Right lobe of liver (tissue), 6 donors: ENCODE results near the gene RHOT2. TPM values are rescaled to one million over a fixed set of nuclear protein-coding genes. Genes with fewer than 3 reads are reported as not detected.

Experiments
- ATAC-seq, 4 donors: fragments of 200-7000 bp; cut with Tn5 transposase; one replicate each; pipeline ENCODE4 v1.9.1; 2020; ENCODE audit warnings: mild to moderate bottlenecking in 4 of 4, moderate library complexity in 4 of 4
- DNase-seq, 3 donors: peaks; one replicate each; pipeline ENCODE4 v3.0.0-alpha.2; 2020
- H3K27ac ChIP-seq, 3 donors: fragments of 200-600 bp; one replicate each; pipeline ENCODE4 v1.8.0; 2022
- H3K27me3 ChIP-seq, 2 donors: fragments of 200-600 bp; one replicate each; pipeline ENCODE4 v1.8.0; 2022
- H3K36me3 ChIP-seq, 4 donors: fragments of 200-600 bp; sonication (generic) in 1 of 4; one replicate each; pipeline versions ENCODE4 v1.5.1 to v1.8.0; 2017 to 2022; ENCODE audit warnings: control low read depth in 1 of 4
- H3K4me1 ChIP-seq, 4 donors: fragments of 200-600 bp; sonication (generic) in 1 of 4; one replicate each; pipeline versions ENCODE4 v1.5.1 to v1.8.0; 2017 to 2022; ENCODE audit warnings: control low read depth in 1 of 4
- H3K4me3 ChIP-seq, 3 donors: fragments of 200-600 bp; one replicate each; pipeline ENCODE4 v1.8.0; 2022
- H3K9me3 ChIP-seq, 4 donors: fragments of 200-600 bp; sonication (generic) in 1 of 4; one replicate each; pipeline versions ENCODE4 v1.5.1 to v1.8.0; 2017 to 2022; ENCODE audit warnings: control low read depth in 1 of 4
- CTCF ChIP-seq, 4 donors: fragments of 200-600 bp in 3 of 4; fragments of 450-650 bp in 1 of 4; IDR thresholded peaks; one replicate each; pipeline versions ENCODE4 v1.5.1 to v1.8.0; 2016 to 2022; ENCODE audit warnings: antibody characterized with exemption in 4 of 4, mild to moderate bottlenecking in 2 of 4
- POLR2A ChIP-seq: fragments of 450-650 bp; IDR thresholded peaks from one replicate; pipeline ENCODE4 v1.6.1; 2017; ENCODE audit warnings: antibody characterized with exemption, mild to moderate bottlenecking
- WGBS: methylation state at CpG from one replicate; pipeline ENCODE4 v1.1.6; 2018; ENCODE audit warnings: low coverage, low lambda C conversion rate; ENCODE audit not compliant: insufficient coverage; ENCODE audit errors: missing lambda C conversion rate; 5-methylcytosine and 5-hydroxymethylcytosine counted together
- intact Hi-C, 2 donors: fragments of 100-400 bp; cut with DNase I; formaldehyde crosslinking; loops; one replicate each; pipeline versions ENCODE4 v1.11.2 to v1.14.1; 2022
- total RNA-seq, 6 experiments: library from RNA; depleted of rRNA in 2 of 6; stranded (reverse); fragments of >200 nt in 2 of 6; fragmentation: NEBNext Ultra II Directional in 3 of 6; extraction: Animal tissue kit (Norgen Biotek cat#: 25700) in 3 of 6; gene quantifications; one replicate each; pipeline versions ENCODE4 v1.1.0 to v1.2.4, GENCODE V29; 2016 to 2023
- donor health status: DM: no; HTN: yes; CAD: no.
- donor health status: DM: no; HTN: no; CAD: no.
- donor health status: DM: no; HTN: no; CAD: no.
- donor health status: DM: no; HTN: yes; CAD: no.
- donor health status: DM: no; HTN: yes; CAD: no.

RHOT2 gene
- total RNA-seq, 6 experiments from 2014 or later = 28.5 to 44.8 (median 40.3) TPM

- 3% methylated on average over 12 of the region's 72 CpGs for WGBS
These were observed 25.5 kb upstream of the RHOT2 start for GRCh38 chr16:642189-643049.

GRCh38 chr16:643050-643368 is 24.9 kb upstream of the RHOT2 start:
- TF ChIP-seq POLR2A = no peak
- no peak for TF ChIP-seq CTCF (IDR thresholded peaks at IDR 0.05)
- Histone ChIP-seq H3K27ac (peak overlapping the region in 2 of 3 donors; percentile 80 to 92), H3K36me3 (no peaks in the 10 kb centered on the region), H3K4me1 (peaks cover 0 to 50% (median 14%) of the 10 kb centered on the region in 4 donors), H3K9me3 (no peaks in the 10 kb centered on the region), H3K4me3 (peak overlapping the region; percentile 74 to 93 (median 91)), H3K27me3 (no peaks in the 10 kb centered on the region)
- no CpG with 5 or more reads among the region's 13 CpGs for WGBS
- no peak for ATAC-seq
- intact Hi-C loops = no loop called here
- DNase-seq = no peak

More at GRCh38 chr16:642189-643049, 25.5 kb upstream of the RHOT2 start:
- peak overlapping the region; percentile 74 to 93 (median 91) for H3K4me3 ChIP-seq
- peak; percentile 29 to 57 (median 50) for ATAC-seq
- TF ChIP-seq CTCF (IDR thresholded peaks at IDR 0.05) (no peak), POLR2A (peak; percentile 6)
- DNase-seq = peak; percentile 83 to 89 (median 87)
- peak overlapping the region; percentile 80 to 92 (median 83) for H3K27ac ChIP-seq
- no peaks in the 10 kb centered on the region for H3K9me3 ChIP-seq
- no peaks in the 10 kb centered on the region for H3K27me3 ChIP-seq
- H3K36me3 ChIP-seq = no peaks in the 10 kb centered on the region
- peaks cover 0 to 49% (median 11%) of the 10 kb centered on the region in 4 donors for H3K4me1 ChIP-seq
- intact Hi-C loops = no loop called here

- no peak for DNase-seq
- Histone ChIP-seq H3K9me3 (no peaks in the 10 kb centered on the region), H3K4me3 (no peak overlapping the region), H3K36me3 (no peaks in the 10 kb centered on the region), H3K27me3 (no peaks in the 10 kb centered on the region), H3K4me1 (peaks cover 0 to 50% (median 14%) of the 10 kb centered on the region in 4 donors), H3K27ac (peak overlapping the region in 1 of 3 donors; percentile 22)
- no peak for TF ChIP-seq CTCF (IDR thresholded peaks at IDR 0.05)
- 79% methylated on average over 5 of the region's 12 CpGs for WGBS
- intact Hi-C loops = no loop called here
- no peak for ATAC-seq
These were observed 23.4 kb upstream of the RHOT2 start for GRCh38 chr16:644556-644955.

- ATAC-seq = peak; percentile 13 to 41 (median 36)
- 21% methylated on average over 10 of the region's 32 CpGs for WGBS
These were observed 21.9 kb upstream of the RHOT2 start for GRCh38 chr16:645852-646678.

More at GRCh38 chr16:645852-646678, 21.9 kb upstream of the RHOT2 start:
- Histone ChIP-seq H3K27ac (peak overlapping the region in 2 of 3 donors; percentile 86 to 94), H3K4me1 (peaks cover 0 to 50% (median 17%) of the 10 kb centered on the region in 4 donors), H3K4me3 (peak overlapping the region; percentile 9 to 88 (median 72)), H3K36me3 (no peaks in the 10 kb centered on the region), H3K27me3 (no peaks in the 10 kb centered on the region), H3K9me3 (no peaks in the 10 kb centered on the region)
- peak; percentile 87 to 94 (median 88) for DNase-seq
- TF ChIP-seq CTCF (IDR thresholded peaks at IDR 0.05) (no peak), POLR2A (no peak)
- intact Hi-C loops = no loop called here
